ENCODE results near the gene FKBP1A.

FKBP1A gene

DNA sequence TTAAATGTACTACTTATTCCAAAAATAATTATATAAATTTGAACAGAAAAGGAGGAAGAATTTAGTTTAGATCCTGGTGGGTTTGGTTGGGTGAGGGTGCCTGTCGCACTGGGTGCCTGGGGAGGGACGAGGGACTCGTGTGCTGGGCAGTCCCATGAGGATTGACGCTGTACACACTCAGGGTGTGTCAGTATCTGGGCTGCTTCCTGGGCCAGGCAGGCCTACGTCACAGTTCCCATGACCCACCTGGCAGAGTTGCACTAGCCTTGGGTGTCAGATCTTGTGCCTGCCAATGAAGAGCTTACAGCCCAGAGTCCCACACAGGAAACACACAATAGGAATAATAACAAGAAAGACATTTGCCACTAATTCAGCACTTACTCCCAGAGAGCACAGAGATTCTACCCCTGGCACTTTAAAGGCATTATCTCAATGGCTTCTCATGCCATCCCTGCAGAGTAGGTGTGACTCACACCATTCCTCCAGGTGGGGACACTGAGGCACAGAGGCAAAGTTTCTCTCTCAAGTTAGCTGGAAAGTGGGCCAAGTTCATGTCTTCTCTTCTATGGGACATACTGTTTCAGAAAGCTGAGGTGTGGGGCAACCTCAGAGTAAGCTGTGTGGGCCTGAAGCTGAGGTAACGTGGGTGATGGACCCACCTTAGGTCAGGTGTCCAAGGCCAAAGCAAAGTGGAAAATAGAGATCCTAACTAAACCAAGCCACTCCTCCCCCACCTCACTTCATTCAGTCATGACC is 62.6 kb downstream of the FKBP1A start:
- DNase-seq = peak; percentile 53

DNA sequence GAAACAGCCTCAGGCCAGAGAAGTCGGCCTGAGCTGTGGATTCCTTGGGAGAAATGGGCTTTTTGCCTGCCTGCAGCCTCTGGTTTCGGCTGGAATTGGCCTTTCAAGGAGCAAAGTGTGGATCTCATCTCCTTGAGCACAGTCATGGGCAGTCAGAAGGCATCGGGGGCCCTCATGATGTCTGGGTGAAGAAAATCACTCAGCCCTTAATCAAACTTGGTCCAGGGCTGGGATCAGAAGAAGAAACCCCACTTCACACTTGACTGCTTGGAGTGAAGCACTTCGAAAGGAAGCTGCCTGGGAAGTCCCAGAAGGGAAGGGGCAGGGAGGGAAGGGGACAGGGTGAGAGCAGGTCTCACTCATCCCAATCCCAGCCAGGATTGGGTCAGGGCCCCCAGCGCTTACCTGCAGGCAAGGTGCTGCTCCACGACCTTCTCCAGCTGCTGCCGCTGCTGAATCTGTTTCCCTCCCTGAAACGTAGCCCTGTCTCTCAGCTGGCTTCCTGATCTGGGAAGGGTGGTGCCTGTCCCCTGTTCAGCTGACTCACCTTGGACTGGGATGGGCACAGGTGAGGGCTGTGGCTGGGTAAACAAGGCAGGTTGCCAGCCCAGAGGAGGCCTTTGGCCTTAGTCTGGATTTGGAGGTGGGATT is 64.0 kb downstream of the FKBP1A start, which contains the start of gene SDCBP2:
Gene SDCBP2, minus strand, starts transcription at position 460 of the 651 bp plus-strand sequence. CDS start 8,723 bp downstream, outside the sequence.
- DNase-seq = no peak

DNA sequence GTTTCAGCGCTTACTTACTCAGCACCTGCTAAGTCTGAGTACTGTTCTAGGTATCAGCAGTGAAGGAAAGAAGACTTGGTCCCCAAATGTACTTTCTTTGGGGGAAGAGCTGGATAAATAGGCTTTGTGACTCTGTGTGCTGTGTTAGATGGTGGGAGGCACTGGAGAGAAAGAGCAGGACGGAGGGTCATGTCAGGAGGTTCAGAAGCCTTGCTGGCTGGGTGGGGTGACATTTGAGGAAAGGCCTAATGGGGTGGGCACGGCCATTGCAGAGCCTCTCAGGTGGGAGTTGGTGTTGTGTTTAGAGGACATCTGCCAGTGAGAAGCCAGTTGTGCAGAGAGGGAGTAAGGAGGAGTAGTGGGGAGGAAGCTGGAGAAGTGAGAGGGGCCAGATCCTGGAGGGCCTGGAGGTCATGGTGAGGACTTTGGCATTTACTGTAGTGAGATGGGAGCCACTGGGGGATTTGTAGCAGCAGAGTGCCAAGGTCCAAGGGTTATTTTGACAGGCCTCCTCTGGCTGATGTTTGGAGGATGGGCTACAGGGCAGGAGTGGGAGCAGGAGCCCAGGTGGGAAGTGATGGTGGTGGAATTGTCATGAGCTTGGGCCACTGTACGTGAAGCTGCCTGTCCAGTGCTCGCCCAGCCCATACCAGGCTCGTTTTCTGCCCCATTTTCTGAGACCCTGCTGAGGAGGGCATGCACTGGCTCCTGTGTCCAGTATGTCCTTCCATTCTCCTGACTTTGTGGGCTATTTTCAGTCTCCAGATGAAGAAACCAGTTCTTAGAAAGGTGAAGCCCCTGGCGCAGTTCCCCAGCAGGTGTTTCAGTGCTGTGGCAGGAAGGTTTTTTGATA is 64.8 kb downstream of the FKBP1A start:
- no peak for DNase-seq

DNA sequence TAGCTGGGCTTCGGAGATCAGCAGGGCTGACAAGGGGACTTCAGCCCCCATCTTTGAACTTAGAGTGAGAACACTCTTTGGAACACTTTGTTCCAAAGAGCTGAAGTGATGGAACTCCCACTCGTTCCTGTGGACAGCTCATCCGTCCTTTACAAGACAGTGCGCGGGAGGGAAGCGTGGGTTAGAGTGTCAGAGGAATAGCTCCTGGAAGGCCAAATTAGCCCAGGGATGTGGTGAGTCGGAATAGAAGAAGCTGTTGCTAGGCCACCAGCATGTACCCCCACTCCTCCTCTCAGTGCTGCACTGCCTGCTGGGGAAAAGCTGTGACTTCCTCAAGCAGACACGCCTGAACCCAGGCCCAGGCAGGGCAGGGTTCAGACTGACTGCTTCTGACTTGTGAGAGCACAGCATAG is 65.6 kb downstream of the FKBP1A start:
- peak; percentile 34 for DNase-seq

DNA sequence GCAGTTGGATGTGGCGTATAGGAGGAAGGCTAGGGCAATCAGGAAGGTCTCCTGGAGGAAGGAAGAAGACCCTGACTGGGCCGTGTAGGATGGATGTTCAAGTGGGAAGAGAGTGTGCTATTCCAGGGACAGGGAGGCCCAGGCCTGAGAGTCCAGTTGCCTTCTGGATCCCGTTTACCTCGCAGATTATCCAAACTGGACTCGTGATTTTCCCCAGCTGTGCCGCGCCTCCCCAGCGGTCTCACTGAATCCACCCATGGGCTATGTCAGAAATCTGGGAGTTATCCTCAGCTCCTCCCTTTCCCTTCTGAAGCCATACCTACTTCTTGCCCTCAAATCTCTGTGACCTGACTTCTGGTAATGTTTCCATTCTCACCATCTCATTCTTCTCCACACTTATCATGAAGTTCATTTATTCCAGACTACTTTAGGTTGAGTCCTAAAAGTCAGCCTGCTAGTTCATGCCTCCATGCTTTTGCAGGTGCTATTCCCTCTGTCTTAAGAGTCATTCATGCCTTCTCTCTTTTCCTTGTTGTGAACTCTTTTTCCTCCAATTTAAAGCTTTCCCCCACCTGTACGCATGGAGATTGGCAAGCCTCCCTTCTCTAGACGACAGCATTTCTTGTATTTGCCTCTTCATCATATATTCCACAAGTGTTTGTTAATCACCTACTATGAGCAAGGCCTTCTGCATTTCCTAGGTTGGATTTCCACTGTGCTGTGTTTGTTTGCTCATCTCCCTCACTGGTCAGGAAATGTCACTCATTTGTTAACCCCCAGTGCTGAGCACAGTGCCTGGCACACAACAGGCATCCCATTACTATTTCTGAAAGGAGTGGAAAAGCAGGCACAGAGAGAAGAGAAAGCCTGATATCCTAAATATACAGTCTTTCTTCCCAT is 66.6 kb downstream of the FKBP1A start:
- DNase-seq = no peak

DNA sequence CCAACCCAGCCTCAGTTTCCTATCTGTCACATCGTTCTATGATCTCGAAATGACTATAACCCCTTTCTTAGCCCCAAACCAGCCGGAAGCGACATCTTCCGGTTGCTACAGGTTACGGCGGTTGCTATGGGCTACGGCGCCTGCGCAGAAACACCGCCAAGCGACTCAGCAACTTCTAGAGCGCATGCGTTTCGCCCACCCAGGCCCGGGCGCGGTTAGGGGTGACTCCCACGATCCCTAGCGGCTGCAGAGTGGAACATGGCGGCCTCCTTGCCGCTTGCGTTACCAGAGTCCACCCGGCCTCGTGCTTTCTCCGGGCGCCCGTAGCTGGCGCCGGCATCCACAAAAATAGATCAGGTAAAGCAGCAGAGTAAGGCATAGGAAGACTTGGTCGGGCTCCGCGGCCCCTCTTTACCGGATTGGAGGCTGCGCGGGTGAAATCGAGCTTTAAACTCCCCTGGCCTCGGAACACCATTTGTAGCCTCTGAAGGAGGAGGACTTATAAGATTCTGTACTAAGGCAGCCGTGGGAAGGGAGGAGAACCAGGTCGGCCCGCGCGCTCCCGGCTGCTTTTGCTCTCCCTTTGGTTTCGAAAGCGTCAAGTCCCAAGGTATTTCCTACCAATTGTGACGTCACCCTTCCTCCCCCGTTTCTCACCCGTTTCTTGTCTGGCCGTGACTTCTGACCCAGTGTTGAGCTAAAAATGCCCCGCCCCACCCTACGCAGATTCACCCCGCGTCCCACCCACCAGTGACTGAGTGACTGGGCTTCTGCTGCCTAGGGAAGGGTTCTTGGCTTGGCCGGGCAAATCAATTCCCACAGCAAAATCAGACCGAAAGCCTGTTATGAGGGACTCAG is 67.5 kb downstream of the FKBP1A start:
- peak; percentile 99 for DNase-seq

DNA sequence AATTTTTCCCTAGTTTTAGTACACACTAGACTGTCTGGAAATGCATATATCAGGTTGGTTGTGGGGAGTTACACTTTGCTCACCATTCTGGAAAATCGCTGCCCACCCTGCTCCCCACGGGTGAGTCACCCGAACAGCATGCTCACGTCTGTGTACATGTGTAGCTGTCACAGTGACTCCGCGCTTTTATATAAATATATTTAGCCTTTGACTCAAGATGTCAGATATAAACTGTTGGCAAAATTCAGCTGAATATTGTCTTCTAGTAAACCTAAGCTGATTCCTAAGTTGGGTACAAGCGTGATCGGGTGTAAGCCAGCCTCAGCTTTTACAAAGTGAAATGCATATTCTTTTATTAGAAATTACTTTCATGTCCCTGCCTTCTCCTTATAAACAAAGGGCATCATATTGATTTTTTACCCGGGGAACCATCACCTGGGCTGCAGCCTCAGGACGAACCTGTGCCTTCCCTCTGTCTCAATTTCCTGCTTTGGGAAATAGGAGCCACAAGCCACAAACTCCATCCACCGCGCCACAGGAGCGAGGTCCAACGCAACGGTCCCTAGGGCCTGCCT is 68.2 kb downstream of the FKBP1A start:
- peak; percentile 37 for DNase-seq

DNA sequence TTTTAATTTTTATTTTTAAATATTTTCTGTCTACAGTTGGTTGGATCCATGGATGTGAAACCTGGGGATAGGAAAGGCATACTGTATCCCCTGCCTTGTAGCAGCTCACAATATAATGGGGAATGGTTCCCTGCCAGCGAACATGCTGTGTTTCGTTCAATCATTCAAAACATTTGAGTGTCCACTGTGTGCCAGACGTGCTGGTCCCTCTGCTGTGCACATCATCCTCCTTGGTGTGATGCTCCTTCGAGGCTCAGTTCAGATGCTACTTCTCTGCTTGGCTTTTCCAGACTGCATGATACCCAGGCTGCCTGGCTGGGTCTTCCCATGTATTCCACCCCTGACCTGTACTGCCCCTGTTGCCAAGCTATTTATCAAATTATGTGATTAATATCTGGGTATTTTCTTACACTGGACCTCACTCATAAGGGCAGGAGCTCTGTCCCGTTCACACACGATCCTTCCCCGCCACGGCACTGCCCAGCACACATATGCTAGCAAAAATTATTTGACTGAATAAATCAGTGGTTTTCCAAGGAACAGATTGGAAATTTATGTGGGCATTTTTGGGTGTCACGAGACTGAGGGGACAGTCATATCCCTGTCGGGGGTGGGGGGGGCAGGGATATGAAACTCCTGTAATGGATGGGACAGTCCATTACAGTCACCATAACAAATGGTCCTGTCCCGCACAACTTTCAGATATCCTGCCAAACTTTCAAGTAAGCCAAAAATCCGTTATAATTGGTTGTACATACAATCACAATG is 68.8 kb downstream of the FKBP1A start:
- no peak for DNase-seq

DNA sequence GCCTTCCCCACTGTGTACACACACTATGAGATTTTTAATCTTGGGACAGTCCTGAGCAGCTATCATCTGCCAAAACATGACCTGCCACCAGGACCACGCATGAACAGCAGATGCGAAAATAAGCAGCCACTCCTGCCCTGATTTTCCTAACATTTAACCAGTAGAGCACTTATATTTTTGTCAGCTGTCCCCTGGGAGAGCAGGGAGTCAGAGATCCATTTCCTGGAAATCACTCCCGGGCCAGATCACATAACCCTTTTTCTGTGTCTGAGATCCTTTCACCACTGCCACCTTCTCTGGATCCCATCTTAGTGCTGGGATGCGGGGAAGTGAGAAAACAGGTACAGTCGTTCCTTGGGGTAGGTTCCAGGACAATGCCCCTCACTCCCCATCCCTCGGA is 69.6 kb downstream of the FKBP1A start:
- DNase-seq = no peak

DNA sequence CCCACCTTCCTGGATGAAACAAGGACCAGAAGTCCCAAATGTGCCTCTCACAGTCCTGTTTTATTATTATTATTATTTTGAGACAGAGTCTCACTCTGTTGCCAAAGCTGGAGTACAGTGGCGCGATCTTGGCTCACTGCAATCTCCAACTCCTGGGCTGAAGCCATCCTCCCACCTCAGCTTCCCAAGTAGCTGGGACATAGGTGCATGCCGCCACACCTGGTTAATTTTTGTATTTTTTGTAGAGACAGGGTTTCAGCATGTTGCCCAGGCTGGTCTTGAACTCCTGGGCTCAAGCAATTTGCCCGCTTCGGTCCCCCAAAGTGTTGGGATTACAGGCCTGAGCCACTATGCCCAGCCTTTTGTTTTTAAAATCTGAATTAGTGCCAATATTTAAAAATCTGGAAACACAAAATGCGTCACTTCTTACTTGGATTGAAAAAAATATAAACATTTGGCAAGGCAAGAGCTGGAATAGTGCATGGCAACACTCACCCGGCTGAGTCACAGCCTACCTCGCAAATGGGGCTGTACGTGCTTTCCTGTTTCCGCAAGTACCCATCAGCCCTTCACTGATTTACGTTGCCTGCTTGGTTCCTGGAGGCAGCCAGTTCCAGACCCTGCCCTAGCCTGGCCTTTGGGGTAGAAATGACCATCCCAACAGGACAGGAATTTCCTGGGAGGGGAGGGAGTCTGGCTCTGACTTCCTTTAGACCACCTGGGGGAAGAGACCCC is 70.2 kb downstream of the FKBP1A start:
- no peak for DNase-seq

DNA sequence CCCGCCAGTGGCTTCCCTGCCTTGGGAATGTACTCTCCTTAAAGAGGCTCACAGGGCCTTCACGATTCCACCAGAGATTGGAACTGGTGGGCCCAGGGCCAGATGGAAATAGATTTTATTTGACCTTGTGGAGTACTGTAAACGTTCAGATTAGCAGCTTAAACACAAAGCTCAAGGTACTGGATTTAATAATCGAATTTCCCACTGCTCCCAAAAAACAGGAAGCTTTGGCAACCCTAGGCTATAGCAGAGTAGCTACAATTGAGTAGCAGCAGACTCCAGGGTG is 71.3 kb downstream of the FKBP1A start:
- no peak for DNase-seq

DNA sequence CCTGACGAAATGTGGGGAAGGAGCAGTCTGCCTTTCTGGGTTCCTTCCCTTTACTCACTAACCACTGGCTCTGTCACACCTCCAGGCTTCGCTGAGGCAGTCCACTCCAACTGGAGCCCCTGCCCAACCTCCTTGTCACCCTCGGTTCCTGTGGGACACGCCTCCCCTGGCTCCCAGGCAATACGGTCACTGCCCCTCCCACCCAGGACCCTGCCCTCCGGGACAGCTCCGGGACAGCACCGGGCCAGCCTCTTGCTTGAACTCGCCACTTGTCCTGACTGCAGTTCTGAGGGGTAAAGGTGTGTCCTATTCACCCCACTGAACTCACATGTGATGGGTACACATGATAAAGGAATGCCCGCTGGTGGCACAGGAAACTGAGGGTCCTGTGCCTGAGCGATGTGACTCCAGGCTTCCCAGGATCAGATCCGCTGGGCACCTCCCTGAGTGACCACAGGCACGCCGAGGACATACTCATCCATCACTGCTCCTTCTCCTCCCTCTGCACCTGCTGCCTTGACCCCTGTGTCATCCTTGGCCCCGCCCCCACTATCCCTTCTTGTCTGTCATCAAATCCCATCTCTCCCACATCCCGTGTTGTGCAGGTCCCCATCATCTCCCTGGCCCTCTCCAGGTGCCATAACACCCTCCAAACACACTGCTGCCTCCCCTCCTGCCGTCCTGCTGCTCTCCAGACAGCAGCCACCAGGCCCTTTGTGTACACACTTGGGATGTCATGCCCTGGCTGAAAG is 71.8 kb downstream of the FKBP1A start:
- DNase-seq = no peak

DNA sequence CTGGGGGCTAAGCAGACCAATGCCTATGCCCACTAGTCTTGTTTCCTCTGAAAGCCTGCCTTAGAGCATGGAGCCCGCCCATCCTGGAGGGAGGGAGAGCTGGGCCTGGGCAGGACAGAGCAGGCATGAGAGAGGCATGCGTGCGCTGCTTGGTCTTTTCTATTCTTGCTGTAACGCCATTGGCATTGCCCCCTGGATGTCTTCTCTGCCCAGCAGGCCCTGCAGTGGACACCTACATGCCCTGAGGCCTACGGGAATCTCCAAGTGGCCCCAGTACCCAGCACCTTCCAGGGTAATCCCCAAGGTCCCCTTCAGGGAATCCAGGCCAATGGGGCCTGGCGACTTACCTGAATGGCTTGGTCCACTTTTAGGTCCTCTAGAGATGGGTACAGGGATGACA is 72.8 kb downstream of the FKBP1A start:
- DNase-seq = no peak

DNA sequence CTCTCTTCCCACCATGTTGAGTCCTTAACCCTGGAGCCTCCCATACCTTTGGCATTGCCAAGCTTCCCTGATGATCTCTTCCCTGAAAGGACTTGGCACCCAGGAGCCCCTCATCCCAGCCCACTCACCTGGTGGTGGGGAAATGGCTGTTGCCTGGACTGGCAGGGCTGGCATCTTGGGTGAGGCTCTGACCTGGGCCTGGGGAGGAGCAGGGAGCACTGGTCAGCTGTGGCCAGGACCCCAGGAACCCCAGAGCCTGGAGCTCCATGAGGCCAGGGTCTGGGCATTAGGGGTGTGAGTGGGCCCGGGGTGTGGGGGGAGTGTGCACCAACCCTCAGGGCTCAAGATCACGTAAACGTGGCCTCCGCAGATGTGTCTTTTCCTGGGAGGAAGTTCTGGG is 73.4 kb downstream of the FKBP1A start:
- no peak for DNase-seq

DNA sequence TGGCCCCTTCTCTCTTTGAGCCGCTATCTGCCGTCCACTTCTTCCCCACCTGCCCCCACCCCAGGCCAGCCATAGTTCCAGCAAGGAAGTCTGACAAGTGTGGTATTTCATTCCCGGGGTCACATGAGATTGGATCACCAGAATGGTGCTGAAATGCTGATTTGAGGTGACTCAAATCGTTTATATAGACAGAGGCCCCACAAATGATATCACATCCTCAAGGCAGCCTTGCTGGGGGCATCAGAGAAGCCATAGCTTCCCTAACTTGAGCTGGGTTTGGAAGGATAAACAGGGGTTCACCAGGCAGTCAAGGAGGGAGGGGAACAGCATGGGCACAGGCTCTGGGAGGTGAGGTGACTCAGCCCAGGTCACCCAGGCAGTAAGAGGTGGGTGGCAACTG is 73.8 kb downstream of the FKBP1A start:
- DNase-seq = no peak

Measured in stimulated activated CD4-positive, alpha-beta T cell treated with anti-CD3 and anti-CD28 coated beads, Interleukin-15, amount 100 ng/mL, for 24 hours (primary cell).